Choroid plexus epithelial cell (primary cell): ENCODE measurements around the gene AGR2.

Experiments used
- DNase-seq: peaks from one replicate; pipeline ENCODE4 v3.0.0-alpha.2; 2010; ENCODE audit warnings: low read depth
- H3K4me3 ChIP-seq: 2 replicates; pipeline ENCODE4 v1.5.1; 2011; ENCODE audit warnings: low read depth, mild to moderate bottlenecking, control low read depth, low read length, moderate library complexity
- CTCF ChIP-seq: conservative IDR thresholded peaks from 2 replicates; pipeline ENCODE4 v1.5.1; 2011; ENCODE audit warnings: low read depth, mild to moderate bottlenecking, control low read depth, inconsistent platforms, low read length, moderate library complexity

Gene AGR2

GRCh38 chr7:16836481-16836880 lies 31.7 kb upstream of the AGR2 start:
- TF ChIP-seq CTCF: no peak
- DNase-seq: no peak
- no peak overlapping the region for H3K4me3 ChIP-seq

- no peak overlapping the region for H3K4me3 ChIP-seq
- no peak for TF ChIP-seq CTCF
- no peak for DNase-seq
Measured at GRCh38 chr7:16833373-16833772, 28.6 kb upstream of the AGR2 start.

- DNase-seq: no peak
- no peak overlapping the region for H3K4me3 ChIP-seq
- TF ChIP-seq CTCF: no peak
Measured at GRCh38 chr7:16826060-16826459, 21.3 kb upstream of the AGR2 start.

- TF ChIP-seq CTCF: no peak
- DNase-seq: no peak
- H3K4me3 ChIP-seq: no peak overlapping the region
Measured at GRCh38 chr7:16822029-16822428, 17.2 kb upstream of the AGR2 start.

- no peak for TF ChIP-seq CTCF
- DNase-seq: no peak
Measured at GRCh38 chr7:16818732-16819131, 13.9 kb upstream of the AGR2 start.

GRCh38 chr7:16817536-16817935 lies 12.7 kb upstream of the AGR2 start:
- H3K4me3 ChIP-seq: no peak overlapping the region
- TF ChIP-seq CTCF: no peak
- peak; percentile 79 for DNase-seq

More at GRCh38 chr7:16818732-16819131, 13.9 kb upstream of the AGR2 start:
- H3K4me3 ChIP-seq: no peak overlapping the region

- H3K4me3 ChIP-seq: no peak overlapping the region
- no peak for DNase-seq
- TF ChIP-seq CTCF: no peak
Measured at GRCh38 chr7:16816824-16817223, 12.0 kb upstream of the AGR2 start.
